Caco-2 (cell line): ENCODE data around the gene RAB37. TPM values are rescaled to one million over a fixed set of nuclear protein-coding genes. Genes with fewer than 3 reads are reported as not detected.

Experiments
- BruUV-seq: library from RNA; stranded (reverse); fragments of 400-500 nt; replicated peaks from 2 replicates; lab custom pipeline; 2021; lab: Mats Ljungman, UMichigan
- CTCF ChIA-PET: fragments of 300-600 bp; sonication (Branson Sonifier 250); formaldehyde crosslinking; loops from one replicate; lab custom pipeline; 2022; ENCODE audit warnings: antibody characterized with exemption; lab: Charles Lee
- POLR2A ChIA-PET: fragments of 300-600 bp; sonication (Branson Sonifier 250); formaldehyde crosslinking; loops from one replicate; lab custom pipeline; 2022; ENCODE audit warnings: antibody characterized with exemption; lab: Charles Lee
- DNase-seq, 2 experiments: peaks; one replicate each; pipeline versions ENCODE4 v3.0.0 to v3.0.0-alpha.2; 2020 to 2022
- H3K27me3 ChIP-seq: replicated peaks from 2 replicates; pipeline ENCODE4 v1.6.0; 2011; ENCODE audit warnings: low read length; ENCODE audit not compliant: control insufficient read depth, insufficient read depth
- H3K36me3 ChIP-seq: 2 replicates; pipeline ENCODE4 v1.5.1; 2011; ENCODE audit warnings: low read length; ENCODE audit not compliant: control insufficient read depth, insufficient read depth
- H3K4me1 ChIP-seq: fragments of 250-450 bp; sonication (Bioruptor Pico); 2 replicates; pipeline ENCODE4 v1.5.1; 2020; ENCODE audit warnings: mild to moderate bottlenecking
- H3K4me3 ChIP-seq: 2 replicates; pipeline ENCODE4 v1.5.1; 2011; ENCODE audit warnings: low read depth, mild to moderate bottlenecking, control low read depth, low read length
- H3K9me3 ChIP-seq: fragments of 250-450 bp; sonication (Bioruptor Pico); 2 replicates; pipeline ENCODE4 v1.5.1; 2020; ENCODE audit warnings: mild to moderate bottlenecking, moderate library complexity
- H3K27ac Mint-ChIP-seq: one replicate; pipeline ENCODE4 v1.8.0; 2022; ENCODE audit warnings: mixed read lengths; ENCODE audit not compliant: unreplicated experiment
- H3K27me3 Mint-ChIP-seq: one replicate; pipeline ENCODE4 v1.8.0; 2022; ENCODE audit warnings: mixed read lengths; ENCODE audit not compliant: insufficient read depth, unreplicated experiment
- H3K36me3 Mint-ChIP-seq: one replicate; pipeline ENCODE4 v1.8.0; 2022; ENCODE audit warnings: mild to moderate bottlenecking, mixed read lengths; ENCODE audit not compliant: insufficient read depth, unreplicated experiment
- H3K4me1 Mint-ChIP-seq: one replicate; pipeline ENCODE4 v1.8.0; 2022; ENCODE audit warnings: low read depth, mixed read lengths; ENCODE audit not compliant: unreplicated experiment
- H3K4me3 Mint-ChIP-seq: one replicate; pipeline ENCODE4 v1.8.0; 2022; ENCODE audit warnings: mild to moderate bottlenecking, moderate library complexity, mixed read lengths; ENCODE audit not compliant: unreplicated experiment
- H3K9me3 Mint-ChIP-seq: one replicate; pipeline ENCODE4 v1.8.0; 2022; ENCODE audit warnings: mixed read lengths; ENCODE audit not compliant: unreplicated experiment
- intact Hi-C: fragments of 100-400 bp; cut with micrococcal nuclease; formaldehyde crosslinking; loops from one replicate; pipeline ENCODE4 v1.10.0; 2022; ENCODE audit not compliant: unreplicated experiment
- total RNA-seq: library from RNA; stranded (reverse); gene quantifications from 2 replicates; pipeline ENCODE4 v1.2.3, GENCODE V29; 2022
- TF ChIP-seq, protein P1 (sequence below), 2 experiments: fragments of 200-600 bp in 1 of 2; IDR thresholded peaks; 1 replicate in 1 of 2; 2 replicates in 1 of 2; pipeline versions ENCODE4 v1.5.1 to v1.8.0; 2011 to 2022; ENCODE audit warnings: antibody characterized with exemption in 1 of 2, control low read depth in 1 of 2, inconsistent platforms in 1 of 2, low read depth in 1 of 2, low read length in 1 of 2, mild to moderate bottlenecking in 1 of 2, moderate library complexity in 1 of 2; ENCODE audit not compliant: insufficient read depth in 1 of 2, severe bottlenecking in 1 of 2, unreplicated experiment in 1 of 2

The RAB37 gene
- total RNA-seq, 1 experiment from 2014 or later, result 12.3 TPM

DNA sequence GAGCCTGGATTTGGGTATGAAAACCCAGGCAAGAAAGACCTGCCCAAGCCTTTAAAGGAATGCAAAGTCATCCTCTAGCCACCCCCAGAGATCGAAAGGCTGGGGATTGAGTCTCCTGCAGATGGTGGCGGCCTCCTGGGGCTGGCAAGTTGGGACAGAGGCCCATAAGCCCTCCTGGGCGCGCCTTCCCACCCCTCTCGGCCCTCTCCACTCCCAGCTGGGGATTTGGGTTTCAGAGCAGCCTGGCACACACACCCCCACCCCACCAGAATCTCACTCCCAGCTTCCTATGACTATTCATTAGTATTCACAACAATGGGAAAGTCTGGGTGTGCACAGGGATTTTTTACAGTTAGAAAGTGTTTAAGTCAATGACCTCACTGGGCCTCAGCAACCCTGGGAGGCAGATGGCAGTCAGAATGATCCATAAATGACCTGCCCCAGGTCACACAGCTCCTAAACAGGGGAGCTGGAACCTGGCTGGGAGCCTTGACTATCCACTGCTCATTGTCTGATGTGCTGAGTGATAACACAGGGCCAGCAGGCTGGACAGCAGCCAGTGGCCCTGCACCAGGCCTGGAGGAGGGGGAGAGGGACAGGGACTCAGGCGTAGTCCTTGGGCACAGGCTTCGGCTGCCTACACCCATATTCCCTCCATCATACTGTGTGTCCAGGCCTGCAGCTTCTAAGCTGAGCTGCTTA lies 23.5 kb downstream of the RAB37 start:
- Mint-ChIP-seq H3K4me1 (peaks cover 35% of the 10 kb centered on the region), H3K27me3 (no peaks in the 10 kb centered on the region), H3K27ac (peak overlapping the region; percentile 94), H3K36me3 (peaks cover 34% of the 10 kb centered on the region), H3K4me3 (peak overlapping the region; percentile 69), H3K9me3 (no peaks in the 10 kb centered on the region)
- Histone ChIP-seq H3K36me3 (no peaks in the 10 kb centered on the region; the same call in none of the 2 replicates), H3K4me3 (no peak overlapping the region), H3K4me1 (peaks cover 86% of the 10 kb centered on the region), H3K9me3 (no peaks in the 10 kb centered on the region), H3K27me3 (no peaks in the 10 kb centered on the region)
- CTCF ChIA-PET, result interaction anchor here (0.5 to 5.0 kb wide), 10 partner anchors 10 to 103 kb away, joined by 3 to 102 read pairs (median 7); partner anchors contain the start of genes NAT9, NHERF1 and RAB37
- POLR2A ChIA-PET, result interaction anchor here (0.7 to 2.3 kb wide), 6 partner anchors 11 to 252 kb away, joined by 3 to 40 read pairs (median 6); partner anchors contain the start of genes FDXR, MRPL58 and NAT9
- BruUV-seq, result no TSS peak
- intact Hi-C loops, result loop anchor here (1.0 to 2.0 kb wide), 2 partner anchors 12 to 16 kb away; partner anchors contain the start of genes NAT9 and NHERF1
- TF ChIP-seq, protein P1, sequence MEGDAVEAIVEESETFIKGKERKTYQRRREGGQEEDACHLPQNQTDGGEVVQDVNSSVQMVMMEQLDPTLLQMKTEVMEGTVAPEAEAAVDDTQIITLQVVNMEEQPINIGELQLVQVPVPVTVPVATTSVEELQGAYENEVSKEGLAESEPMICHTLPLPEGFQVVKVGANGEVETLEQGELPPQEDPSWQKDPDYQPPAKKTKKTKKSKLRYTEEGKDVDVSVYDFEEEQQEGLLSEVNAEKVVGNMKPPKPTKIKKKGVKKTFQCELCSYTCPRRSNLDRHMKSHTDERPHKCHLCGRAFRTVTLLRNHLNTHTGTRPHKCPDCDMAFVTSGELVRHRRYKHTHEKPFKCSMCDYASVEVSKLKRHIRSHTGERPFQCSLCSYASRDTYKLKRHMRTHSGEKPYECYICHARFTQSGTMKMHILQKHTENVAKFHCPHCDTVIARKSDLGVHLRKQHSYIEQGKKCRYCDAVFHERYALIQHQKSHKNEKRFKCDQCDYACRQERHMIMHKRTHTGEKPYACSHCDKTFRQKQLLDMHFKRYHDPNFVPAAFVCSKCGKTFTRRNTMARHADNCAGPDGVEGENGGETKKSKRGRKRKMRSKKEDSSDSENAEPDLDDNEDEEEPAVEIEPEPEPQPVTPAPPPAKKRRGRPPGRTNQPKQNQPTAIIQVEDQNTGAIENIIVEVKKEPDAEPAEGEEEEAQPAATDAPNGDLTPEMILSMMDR (IDR thresholded peaks at IDR 0.05; ENCODE audit: insufficient read depth in 1 of 2, low read depth in 1 of 2, low read length in 1 of 2, severe bottlenecking in 1 of 2, unreplicated experiment in 1 of 2), result no peak
- DNase-seq, result no peak

DNA sequence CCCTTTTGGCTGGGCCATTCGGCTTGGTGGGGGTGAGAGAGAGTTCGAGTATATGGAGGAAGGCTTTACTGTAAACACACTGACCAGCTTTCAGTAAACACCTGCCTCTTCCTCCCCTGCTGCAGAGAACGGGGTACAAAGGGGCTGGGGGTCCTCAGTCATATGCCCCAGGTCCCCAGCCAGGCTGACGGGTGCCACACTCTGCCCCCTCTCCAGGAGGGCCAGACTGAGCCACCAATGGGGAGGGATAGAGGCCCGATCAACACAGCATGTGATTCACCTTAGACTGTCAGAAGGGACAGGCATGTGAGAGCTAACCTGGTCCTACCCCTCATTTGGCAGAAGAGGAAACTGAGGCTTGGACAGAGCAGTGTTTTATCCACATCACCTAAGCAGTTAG lies 24.4 kb downstream of the RAB37 start:
- Mint-ChIP-seq H3K4me3 (peak overlapping the region; percentile 16), H3K4me1 (peaks cover 35% of the 10 kb centered on the region), H3K9me3 (no peaks in the 10 kb centered on the region), H3K27me3 (no peaks in the 10 kb centered on the region), H3K27ac (peak overlapping the region; percentile 94), H3K36me3 (peaks cover 40% of the 10 kb centered on the region)
- Histone ChIP-seq H3K4me1 (peaks cover 94% of the 10 kb centered on the region), H3K9me3 (no peaks in the 10 kb centered on the region), H3K36me3 (no peaks in the 10 kb centered on the region; the same call in none of the 2 replicates), H3K4me3 (no peak overlapping the region), H3K27me3 (no peaks in the 10 kb centered on the region)
- DNase-seq, result no peak
- intact Hi-C loops, result loop anchor here (2.0 kb wide), 1 partner anchor 15 kb away; the partner anchor contains the start of gene NAT9
- ChIA-PET CTCF (interaction anchor here (3.3 to 5.0 kb wide), 2 partner anchors 9 to 13 kb away, joined by 25 to 102 read pairs; partner anchors contain the start of gene NHERF1), POLR2A (no interaction called here)
- BruUV-seq, result no TSS peak
- TF ChIP-seq, protein P1 (IDR thresholded peaks at IDR 0.05; ENCODE audit: insufficient read depth in 1 of 2, low read depth in 1 of 2, low read length in 1 of 2, severe bottlenecking in 1 of 2, unreplicated experiment in 1 of 2), result no peak

DNA sequence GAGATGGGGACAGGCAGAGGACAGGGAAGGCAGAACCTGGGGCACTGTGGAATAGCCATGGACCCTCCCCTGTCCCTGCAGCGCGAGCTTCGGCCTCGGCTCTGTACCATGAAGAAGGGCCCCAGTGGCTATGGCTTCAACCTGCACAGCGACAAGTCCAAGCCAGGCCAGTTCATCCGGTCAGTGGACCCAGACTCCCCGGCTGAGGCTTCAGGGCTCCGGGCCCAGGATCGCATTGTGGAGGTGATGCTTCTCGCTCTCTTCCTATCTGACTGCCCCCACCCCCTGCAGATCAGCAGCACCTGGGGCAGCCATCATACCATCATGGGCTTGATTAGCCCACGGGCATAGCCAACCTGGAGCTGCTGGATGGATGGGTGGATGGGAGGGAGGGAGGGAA lies 24.9 kb downstream of the RAB37 start:
- Histone ChIP-seq H3K27me3 (no peaks in the 10 kb centered on the region), H3K9me3 (no peaks in the 10 kb centered on the region), H3K4me1 (peaks cover 94% of the 10 kb centered on the region), H3K4me3 (no peak overlapping the region), H3K36me3 (no peaks in the 10 kb centered on the region; the same call in none of the 2 replicates)
- intact Hi-C loops, result loop anchor here (2.0 kb wide), 1 partner anchor 15 kb away; the partner anchor contains the start of gene NAT9
- H3K27me3 Mint-ChIP-seq, result no peaks in the 10 kb centered on the region
- ChIA-PET CTCF (interaction anchor here (0.6 to 1.4 kb wide), 2 partner anchors 18 to 447 kb away, joined by 3 to 4 read pairs; no protein-coding TSS in a partner anchor), POLR2A (no interaction called here)
- DNase-seq, result no peak
- peaks cover 45% of the 10 kb centered on the region for H3K36me3 Mint-ChIP-seq
- H3K9me3 Mint-ChIP-seq, result no peaks in the 10 kb centered on the region
- H3K4me3 Mint-ChIP-seq, result no peak overlapping the region
- no TSS peak for BruUV-seq
- H3K27ac Mint-ChIP-seq, result peak overlapping the region; percentile 94
- H3K4me1 Mint-ChIP-seq, result peaks cover 35% of the 10 kb centered on the region
- TF ChIP-seq, protein P1 (IDR thresholded peaks at IDR 0.05; ENCODE audit: insufficient read depth in 1 of 2, low read depth in 1 of 2, low read length in 1 of 2, severe bottlenecking in 1 of 2, unreplicated experiment in 1 of 2), result no peak
